HepG2 (cell line): ENCODE results near the gene FRMD5. TPM values are rescaled to one million over a fixed set of nuclear protein-coding genes. Genes with fewer than 3 reads are reported as not detected.

Experiments used
- FOXJ3 ChIP-seq: sonication (generic); formaldehyde crosslinking; IDR thresholded peaks from 2 replicates; pipeline ENCODE4 v1.4.0; 2020; ENCODE audit warnings: missing genetic modification reagents, mild to moderate bottlenecking, borderline replicate concordance
- KLF12 ChIP-seq: sonication (generic); formaldehyde crosslinking; IDR thresholded peaks from 2 replicates; pipeline ENCODE4 v1.4.0; 2020; ENCODE audit warnings: missing genetic modification reagents, borderline replicate concordance
- KMT2A ChIP-seq: sonication (generic); formaldehyde crosslinking; IDR thresholded peaks from 2 replicates; pipeline ENCODE4 v1.4.0; 2020; ENCODE audit warnings: missing genetic modification reagents
- PAX8 ChIP-seq: sonication (generic); formaldehyde crosslinking; IDR thresholded peaks from 2 replicates; pipeline ENCODE4 v1.8.0; 2022; ENCODE audit warnings: mild to moderate bottlenecking, missing genetic modification reagents, borderline replicate concordance
- PHF20 ChIP-seq: sonication (generic); formaldehyde crosslinking; IDR thresholded peaks from 2 replicates; pipeline ENCODE4 v1.5.0; 2020; ENCODE audit warnings: mild to moderate bottlenecking, missing genetic modification reagents
- RBAK ChIP-seq: sonication (generic); formaldehyde crosslinking; IDR thresholded peaks from 2 replicates; pipeline ENCODE4 v1.5.1; 2020; ENCODE audit warnings: mild to moderate bottlenecking, missing genetic modification reagents
- SMARCE1 ChIP-seq: fragments of 450-650 bp; IDR thresholded peaks from 2 replicates; pipeline ENCODE4 v1.6.1; 2017; ENCODE audit warnings: borderline replicate concordance
- SP5 ChIP-seq: IDR thresholded peaks from 2 replicates; pipeline ENCODE4 v1.6.1; 2016; ENCODE audit warnings: low read depth, borderline replicate concordance
- ZNF264 ChIP-seq: sonication (generic); formaldehyde crosslinking; IDR thresholded peaks from 2 replicates; pipeline ENCODE4 v1.4.0; 2020; ENCODE audit warnings: missing genetic modification reagents
- ZNF572 ChIP-seq: sonication (generic); formaldehyde crosslinking; IDR thresholded peaks from 2 replicates; pipeline ENCODE4 v1.5.1; 2020; ENCODE audit warnings: mild to moderate bottlenecking, missing genetic modification reagents
- ZNF816 ChIP-seq: sonication (generic); formaldehyde crosslinking; IDR thresholded peaks from 2 replicates; pipeline ENCODE4 v1.8.0; 2022; ENCODE audit warnings: missing genetic modification reagents, mild to moderate bottlenecking, borderline replicate concordance
- polyA plus RNA-seq, 8 experiments: library from polyadenylated mRNA; depleted of rRNA in 3 of 8; stranded (reverse) in 7 of 8; unstranded in 1 of 8; fragments of >200 nt; fragmentation: Illumina TruSeq in 4 of 8; extraction: Trizol in 4 of 8; gene quantifications; 2 replicates each; pipeline versions ENCODE4 v1.2.1 to v1.2.3, GENCODE V29; 2011 to 2016; ENCODE audit warnings: low read depth in 4 of 8, missing spikeins in 1 of 8, mixed read lengths in 1 of 8; ENCODE audit not compliant: insufficient read depth in 1 of 8
- total RNA-seq, 5 experiments: library from RNA; depleted of rRNA; stranded (reverse); fragments of >200 nt; fragmentation: Illumina TruSeq; extraction: Trizol; gene quantifications; 2 replicates each; pipeline ENCODE4 v1.2.3, GENCODE V29; 2016; ENCODE audit warnings: low read depth in 1 of 5
- TF ChIP-seq, protein P1 (sequence below): sonication (generic); formaldehyde crosslinking; IDR thresholded peaks from 2 replicates; pipeline ENCODE4 v1.5.1; 2020; ENCODE audit warnings: mild to moderate bottlenecking, moderate library complexity, missing genetic modification reagents
- TF ChIP-seq, protein P2 (sequence below): sonication (generic); formaldehyde crosslinking; conservative IDR thresholded peaks from 2 replicates; pipeline ENCODE4 v1.4.0; 2020; ENCODE audit warnings: missing genetic modification reagents
- TF ChIP-seq, protein P3 (sequence below): sonication (generic); formaldehyde crosslinking; IDR thresholded peaks from 2 replicates; pipeline ENCODE4 v1.4.0; 2020; ENCODE audit warnings: missing genetic modification reagents
- TF ChIP-seq, protein P4 (sequence below): sonication (generic); formaldehyde crosslinking; IDR thresholded peaks from 2 replicates; pipeline ENCODE4 v1.4.0; 2020; ENCODE audit warnings: low read depth, missing genetic modification reagents
- TF ChIP-seq, protein P5 (sequence below): sonication (generic); formaldehyde crosslinking; IDR thresholded peaks from 2 replicates; pipeline ENCODE4 v1.5.1; 2020; ENCODE audit warnings: mild to moderate bottlenecking, missing genetic modification reagents, moderate library complexity

The FRMD5 gene
- total and polyA plus RNA-seq, 2 of the 13 experiments (the other 11 are each of a cell fraction or from before 2014, with no cell fraction given) = 0.93 to 1.5 TPM

DNA sequence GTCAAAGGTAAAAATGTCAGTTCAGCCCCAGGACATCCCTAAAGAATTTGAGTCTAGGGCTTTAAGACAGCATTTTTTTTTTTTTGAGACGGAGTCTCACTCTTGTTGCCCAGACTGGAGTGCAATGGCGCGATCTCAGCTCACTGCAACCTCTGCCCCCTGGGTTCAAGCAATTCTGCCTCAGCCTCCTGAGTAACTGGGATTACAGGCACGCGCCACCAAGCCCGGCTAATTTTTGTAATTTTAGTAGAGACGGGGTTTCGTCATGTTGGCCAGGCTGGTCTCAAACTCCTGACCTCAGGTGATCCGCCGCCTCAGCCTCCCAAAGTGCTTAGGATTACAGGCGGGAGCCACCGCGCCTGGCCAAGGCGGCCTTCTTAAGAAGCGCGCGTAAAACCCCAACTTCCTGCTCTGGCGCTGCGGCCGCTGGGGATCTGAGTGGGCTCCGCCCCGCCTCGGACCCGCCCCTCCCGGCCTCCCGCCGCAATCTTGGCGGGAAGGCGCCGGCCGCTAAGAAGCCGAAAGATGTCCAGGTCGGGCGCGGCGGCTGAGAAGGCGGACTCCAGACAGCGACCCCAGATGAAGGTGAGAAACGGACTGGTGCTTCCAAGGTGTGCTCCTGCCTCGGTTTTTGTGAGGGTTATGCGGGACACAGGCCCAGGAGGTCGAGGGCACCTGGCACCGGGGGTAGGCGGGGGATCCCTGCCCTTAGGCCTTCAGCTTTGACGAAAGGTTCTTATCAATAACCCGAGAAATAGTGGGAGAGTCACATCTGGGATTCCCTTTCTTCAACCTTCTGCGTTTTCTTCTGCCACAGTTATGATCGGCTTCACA is 368.3 kb downstream of the FRMD5 start, which contains the start of gene WDR76 (continued):
- TF ChIP-seq ZNF572 = no peak
- TF ChIP-seq PAX8 (CRISPR knock-in tag) = no peak
- peak; percentile 50 for TF ChIP-seq KMT2A
- no peak for TF ChIP-seq RBAK (CRISPR knock-in tag)
- TF ChIP-seq, protein P1, sequence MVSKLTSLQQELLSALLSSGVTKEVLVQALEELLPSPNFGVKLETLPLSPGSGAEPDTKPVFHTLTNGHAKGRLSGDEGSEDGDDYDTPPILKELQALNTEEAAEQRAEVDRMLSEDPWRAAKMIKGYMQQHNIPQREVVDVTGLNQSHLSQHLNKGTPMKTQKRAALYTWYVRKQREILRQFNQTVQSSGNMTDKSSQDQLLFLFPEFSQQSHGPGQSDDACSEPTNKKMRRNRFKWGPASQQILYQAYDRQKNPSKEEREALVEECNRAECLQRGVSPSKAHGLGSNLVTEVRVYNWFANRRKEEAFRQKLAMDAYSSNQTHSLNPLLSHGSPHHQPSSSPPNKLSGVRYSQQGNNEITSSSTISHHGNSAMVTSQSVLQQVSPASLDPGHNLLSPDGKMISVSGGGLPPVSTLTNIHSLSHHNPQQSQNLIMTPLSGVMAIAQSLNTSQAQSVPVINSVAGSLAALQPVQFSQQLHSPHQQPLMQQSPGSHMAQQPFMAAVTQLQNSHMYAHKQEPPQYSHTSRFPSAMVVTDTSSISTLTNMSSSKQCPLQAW (CRISPR knock-in tag) = no peak
- 0 out of 2 replicates have a peak, but pooled peaks have one; percentile 48 for TF ChIP-seq PHF20 (CRISPR knock-in tag)
- no peak for TF ChIP-seq ZNF816 (CRISPR knock-in tag)
- TF ChIP-seq, protein P2, sequence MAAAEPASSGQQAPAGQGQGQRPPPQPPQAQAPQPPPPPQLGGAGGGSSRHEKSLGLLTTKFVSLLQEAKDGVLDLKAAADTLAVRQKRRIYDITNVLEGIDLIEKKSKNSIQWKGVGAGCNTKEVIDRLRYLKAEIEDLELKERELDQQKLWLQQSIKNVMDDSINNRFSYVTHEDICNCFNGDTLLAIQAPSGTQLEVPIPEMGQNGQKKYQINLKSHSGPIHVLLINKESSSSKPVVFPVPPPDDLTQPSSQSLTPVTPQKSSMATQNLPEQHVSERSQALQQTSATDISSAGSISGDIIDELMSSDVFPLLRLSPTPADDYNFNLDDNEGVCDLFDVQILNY (CRISPR knock-in tag) = peak; percentile 57; the same call in 1 of the 2 replicates
- no peak for TF ChIP-seq SMARCE1
- TF ChIP-seq KLF12 (CRISPR knock-in tag) = no peak
- TF ChIP-seq FOXJ3 = no peak
- TF ChIP-seq, protein P3, sequence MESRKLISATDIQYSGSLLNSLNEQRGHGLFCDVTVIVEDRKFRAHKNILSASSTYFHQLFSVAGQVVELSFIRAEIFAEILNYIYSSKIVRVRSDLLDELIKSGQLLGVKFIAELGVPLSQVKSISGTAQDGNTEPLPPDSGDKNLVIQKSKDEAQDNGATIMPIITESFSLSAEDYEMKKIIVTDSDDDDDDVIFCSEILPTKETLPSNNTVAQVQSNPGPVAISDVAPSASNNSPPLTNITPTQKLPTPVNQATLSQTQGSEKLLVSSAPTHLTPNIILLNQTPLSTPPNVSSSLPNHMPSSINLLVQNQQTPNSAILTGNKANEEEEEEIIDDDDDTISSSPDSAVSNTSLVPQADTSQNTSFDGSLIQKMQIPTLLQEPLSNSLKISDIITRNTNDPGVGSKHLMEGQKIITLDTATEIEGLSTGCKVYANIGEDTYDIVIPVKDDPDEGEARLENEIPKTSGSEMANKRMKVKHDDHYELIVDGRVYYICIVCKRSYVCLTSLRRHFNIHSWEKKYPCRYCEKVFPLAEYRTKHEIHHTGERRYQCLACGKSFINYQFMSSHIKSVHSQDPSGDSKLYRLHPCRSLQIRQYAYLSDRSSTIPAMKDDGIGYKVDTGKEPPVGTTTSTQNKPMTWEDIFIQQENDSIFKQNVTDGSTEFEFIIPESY (CRISPR knock-in tag) = no peak
- TF ChIP-seq ZNF264 (CRISPR knock-in tag) = no peak
- TF ChIP-seq, protein P4, sequence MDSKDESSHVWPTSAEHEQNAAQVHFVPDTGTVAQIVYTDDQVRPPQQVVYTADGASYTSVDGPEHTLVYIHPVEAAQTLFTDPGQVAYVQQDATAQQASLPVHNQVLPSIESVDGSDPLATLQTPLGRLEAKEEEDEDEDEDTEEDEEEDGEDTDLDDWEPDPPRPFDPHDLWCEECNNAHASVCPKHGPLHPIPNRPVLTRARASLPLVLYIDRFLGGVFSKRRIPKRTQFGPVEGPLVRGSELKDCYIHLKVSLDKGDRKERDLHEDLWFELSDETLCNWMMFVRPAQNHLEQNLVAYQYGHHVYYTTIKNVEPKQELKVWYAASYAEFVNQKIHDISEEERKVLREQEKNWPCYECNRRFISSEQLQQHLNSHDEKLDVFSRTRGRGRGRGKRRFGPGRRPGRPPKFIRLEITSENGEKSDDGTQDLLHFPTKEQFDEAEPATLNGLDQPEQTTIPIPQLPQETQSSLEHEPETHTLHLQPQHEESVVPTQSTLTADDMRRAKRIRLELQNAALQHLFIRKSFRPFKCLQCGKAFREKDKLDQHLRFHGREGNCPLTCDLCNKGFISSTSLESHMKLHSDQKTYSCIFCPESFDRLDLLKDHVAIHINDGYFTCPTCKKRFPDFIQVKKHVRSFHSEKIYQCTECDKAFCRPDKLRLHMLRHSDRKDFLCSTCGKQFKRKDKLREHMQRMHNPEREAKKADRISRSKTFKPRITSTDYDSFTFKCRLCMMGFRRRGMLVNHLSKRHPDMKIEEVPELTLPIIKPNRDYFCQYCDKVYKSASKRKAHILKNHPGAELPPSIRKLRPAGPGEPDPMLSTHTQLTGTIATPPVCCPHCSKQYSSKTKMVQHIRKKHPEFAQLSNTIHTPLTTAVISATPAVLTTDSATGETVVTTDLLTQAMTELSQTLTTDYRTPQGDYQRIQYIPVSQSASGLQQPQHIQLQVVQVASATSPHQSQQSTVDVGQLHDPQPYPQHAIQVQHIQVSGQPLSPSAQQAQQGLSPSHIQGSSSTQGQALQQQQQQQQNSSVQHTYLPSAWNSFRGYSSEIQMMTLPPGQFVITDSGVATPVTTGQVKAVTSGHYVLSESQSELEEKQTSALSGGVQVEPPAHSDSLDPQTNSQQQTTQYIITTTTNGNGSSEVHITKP = no peak
- 0 out of 2 replicates have a peak, but pooled peaks have one; percentile 26 for TF ChIP-seq SP5
- TF ChIP-seq, protein P5, sequence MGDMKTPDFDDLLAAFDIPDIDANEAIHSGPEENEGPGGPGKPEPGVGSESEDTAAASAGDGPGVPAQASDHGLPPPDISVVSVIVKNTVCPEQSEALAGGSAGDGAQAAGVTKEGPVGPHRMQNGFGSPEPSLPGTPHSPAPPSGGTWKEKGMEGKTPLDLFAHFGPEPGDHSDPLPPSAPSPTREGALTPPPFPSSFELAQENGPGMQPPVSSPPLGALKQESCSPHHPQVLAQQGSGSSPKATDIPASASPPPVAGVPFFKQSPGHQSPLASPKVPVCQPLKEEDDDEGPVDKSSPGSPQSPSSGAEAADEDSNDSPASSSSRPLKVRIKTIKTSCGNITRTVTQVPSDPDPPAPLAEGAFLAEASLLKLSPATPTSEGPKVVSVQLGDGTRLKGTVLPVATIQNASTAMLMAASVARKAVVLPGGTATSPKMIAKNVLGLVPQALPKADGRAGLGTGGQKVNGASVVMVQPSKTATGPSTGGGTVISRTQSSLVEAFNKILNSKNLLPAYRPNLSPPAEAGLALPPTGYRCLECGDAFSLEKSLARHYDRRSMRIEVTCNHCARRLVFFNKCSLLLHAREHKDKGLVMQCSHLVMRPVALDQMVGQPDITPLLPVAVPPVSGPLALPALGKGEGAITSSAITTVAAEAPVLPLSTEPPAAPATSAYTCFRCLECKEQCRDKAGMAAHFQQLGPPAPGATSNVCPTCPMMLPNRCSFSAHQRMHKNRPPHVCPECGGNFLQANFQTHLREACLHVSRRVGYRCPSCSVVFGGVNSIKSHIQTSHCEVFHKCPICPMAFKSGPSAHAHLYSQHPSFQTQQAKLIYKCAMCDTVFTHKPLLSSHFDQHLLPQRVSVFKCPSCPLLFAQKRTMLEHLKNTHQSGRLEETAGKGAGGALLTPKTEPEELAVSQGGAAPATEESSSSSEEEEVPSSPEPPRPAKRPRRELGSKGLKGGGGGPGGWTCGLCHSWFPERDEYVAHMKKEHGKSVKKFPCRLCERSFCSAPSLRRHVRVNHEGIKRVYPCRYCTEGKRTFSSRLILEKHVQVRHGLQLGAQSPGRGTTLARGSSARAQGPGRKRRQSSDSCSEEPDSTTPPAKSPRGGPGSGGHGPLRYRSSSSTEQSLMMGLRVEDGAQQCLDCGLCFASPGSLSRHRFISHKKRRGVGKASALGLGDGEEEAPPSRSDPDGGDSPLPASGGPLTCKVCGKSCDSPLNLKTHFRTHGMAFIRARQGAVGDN (CRISPR knock-in tag) = peak; percentile 88
